Spleen (tissue), 11 donors: ENCODE results near the gene OR5AU1. TPM values are rescaled to one million over a fixed set of nuclear protein-coding genes. Genes with fewer than 3 reads are reported as not detected.

Experiments used
- DNase-seq: peaks from one replicate; pipeline ENCODE4 v3.0.0-alpha.2; 2020
- H3K27ac ChIP-seq, 8 donors: fragments of 200-600 bp; sonication (generic) in 7 of 8; 1 replicate in 4 of 8; 2 replicates in 4 of 8; pipeline versions ENCODE4 v1.5.0 to v1.8.0; 2016 to 2021; ENCODE audit warnings: inconsistent platforms in 4 of 8, mild to moderate bottlenecking in 4 of 8, moderate library complexity in 1 of 8
- H3K27me3 ChIP-seq, 7 donors: fragments of 200-600 bp; sonication (generic) in 6 of 7; replicated peaks in 1 of 7; 1 replicate in 4 of 7; 2 replicates in 3 of 7; pipeline versions ENCODE4 v1.5.0 to v1.8.0; 2016 to 2021; ENCODE audit warnings: inconsistent platforms in 3 of 7, mild to moderate bottlenecking in 1 of 7
- H3K36me3 ChIP-seq, 6 donors: fragments of 200-600 bp; sonication (generic) in 5 of 6; 1 replicate in 4 of 6; 2 replicates in 2 of 6; pipeline versions ENCODE4 v1.5.0 to v1.8.0; 2016 to 2021; ENCODE audit warnings: inconsistent platforms in 2 of 6
- H3K4me1 ChIP-seq, 6 donors: fragments of 200-600 bp; sonication (generic) in 5 of 6; 1 replicate in 3 of 6; 2 replicates in 3 of 6; pipeline versions ENCODE4 v1.5.0 to v1.8.0; 2016 to 2021; ENCODE audit warnings: inconsistent platforms in 3 of 6
- H3K4me3 ChIP-seq, 8 donors: fragments of 200-600 bp; sonication (generic) in 7 of 8; 1 replicate in 4 of 8; 2 replicates in 4 of 8; pipeline versions ENCODE4 v1.5.0 to v1.8.0; 2016 to 2021; ENCODE audit warnings: inconsistent platforms in 4 of 8, mild to moderate bottlenecking in 4 of 8, moderate library complexity in 2 of 8
- H3K9me3 ChIP-seq, 8 donors: fragments of 200-600 bp; sonication (generic) in 7 of 8; 1 replicate in 4 of 8; 2 replicates in 4 of 8; pipeline versions ENCODE4 v1.5.0 to v1.8.0; 2016 to 2021; ENCODE audit warnings: inconsistent platforms in 4 of 8
- CTCF ChIP-seq, 11 experiments: fragments of 200-600 bp in 7 of 11; fragments of 450-650 bp in 4 of 11; sonication (generic) in 4 of 11; IDR thresholded peaks in 8 of 11; conservative IDR thresholded peaks in 3 of 11; 1 replicate in 7 of 11; 2 replicates in 4 of 11; pipeline versions ENCODE4 v1.4.0 to v1.8.0; 2016 to 2021; ENCODE audit warnings: antibody characterized with exemption in 11 of 11, inconsistent platforms in 4 of 11, mild to moderate bottlenecking in 1 of 11
- POLR2A ChIP-seq, 3 donors: fragments of 450-650 bp; IDR thresholded peaks; one replicate each; pipeline ENCODE4 v1.5.1; 2017; ENCODE audit warnings: antibody characterized with exemption in 3 of 3, mild to moderate bottlenecking in 1 of 3
- POLR2AphosphoS5 ChIP-seq, 3 donors: sonication (generic); formaldehyde crosslinking; IDR thresholded peaks; one replicate each; pipeline ENCODE4 v1.5.1; 2017; ENCODE audit warnings: antibody characterized with exemption in 3 of 3
- WGBS, 5 donors: extraction: QIAGEN DNeasy Blood & Tissue Kit in 3 of 5; methylation state at CpG; one replicate each; pipeline versions ENCODE4 v1.1.5 to v1.1.7; 2013 to 2018; 5-methylcytosine and 5-hydroxymethylcytosine counted together
- intact Hi-C: fragments of 100-400 bp; cut with DNase I; formaldehyde crosslinking; loops from one replicate; pipeline ENCODE4 v1.15.0; 2023; ENCODE audit warnings: low total_unique reads
- polyA plus RNA-seq, 3 donors: library from polyadenylated mRNA; stranded (reverse); fragments of 200-250 nt; gene quantifications; one replicate each; pipeline ENCODE4 v1.2.1, GENCODE V29; 2013
- total RNA-seq, 7 donors: library from RNA; depleted of rRNA in 3 of 7; stranded (reverse); fragments of >200 nt in 3 of 7; fragmentation: NEBNext Ultra II Directional in 4 of 7; extraction: Animal tissue kit (Norgen Biotek cat#: 25700) in 4 of 7; gene quantifications; one replicate each; pipeline versions ENCODE4 v1.1.0 to v1.2.1, GENCODE V29; 2016 to 2021
- donor health status: healthy with polysubstance abuse.
- donor health status: DM: no; HTN: no; CAD: no; lungs with moderate emphysema.
- donor health status: DM: no; HTN: no; CAD: no.
- donor health status: Bipolar disorder and iron deficiency.
- donor health status: healthy.
- donor health status: DM: no; HTN: no; CAD: no.
- donor health status: DM: yes; HTN: yes; CAD: no.

The OR5AU1 gene
- total and polyA plus RNA-seq, 10 donors, result not detected

GRCh38 chr14:21199611-21200560, 44.0 kb upstream of the OR5AU1 start:
- intact Hi-C loops, result no loop called here
- no peak overlapping the region for H3K27ac ChIP-seq
- H3K27me3 ChIP-seq, result no peaks in the 10 kb centered on the region
- H3K4me1 ChIP-seq, result peaks cover 0 to 7% (median 0%) of the 10 kb centered on the region in 6 donors
- H3K9me3 ChIP-seq, result peaks cover 0 to 7% (median 0%) of the 10 kb centered on the region in 8 donors
- no peak overlapping the region for H3K4me3 ChIP-seq
- peaks cover 0 to 18% (median 4%) of the 10 kb centered on the region in 6 donors for H3K36me3 ChIP-seq
- 77 to 81% (median 79%) methylated on average over 3 of the region's 3 CpGs for WGBS, 5 donors
- DNase-seq, result no peak
- TF ChIP-seq POLR2A (IDR thresholded peaks at IDR 0.05) (no peak), POLR2AphosphoS5 (IDR thresholded peaks at IDR 0.05) (peak in 1 of 3 donors; percentile 19)

GRCh38 chr14:21197418-21198205, 41.7 kb upstream of the OR5AU1 start:
- Histone ChIP-seq H3K9me3 (peaks cover 0 to 7% (median 0%) of the 10 kb centered on the region in 8 donors), H3K4me1 (peaks cover 0 to 2% (median 1%) of the 10 kb centered on the region in 6 donors), H3K27ac (no peak overlapping the region), H3K4me3 (no peak overlapping the region), H3K36me3 (peaks cover 0 to 7% (median 0%) of the 10 kb centered on the region in 6 donors), H3K27me3 (no peaks in the 10 kb centered on the region)
- no peak for TF ChIP-seq POLR2A (IDR thresholded peaks at IDR 0.05)
- no peak for TF ChIP-seq POLR2AphosphoS5 (IDR thresholded peaks at IDR 0.05)
- TF ChIP-seq CTCF (IDR thresholded peaks at IDR 0.05 in 8 of 11, conservative IDR thresholded peaks at IDR 0.05 in 3 of 11), result no peak
- DNase-seq, result no peak
- WGBS, 5 donors, result 85 to 97% (median 91%) methylated on average over 2 of the region's 2 CpGs
- intact Hi-C loops, result no loop called here

- TF ChIP-seq CTCF (IDR thresholded peaks at IDR 0.05 in 8 of 11, conservative IDR thresholded peaks at IDR 0.05 in 3 of 11) (no peak), POLR2A (IDR thresholded peaks at IDR 0.05) (no peak), POLR2AphosphoS5 (IDR thresholded peaks at IDR 0.05) (no peak)
- no peaks in the 10 kb centered on the region for H3K27me3 ChIP-seq
- H3K27ac ChIP-seq, result no peak overlapping the region
- peaks cover 7 to 19% (median 15%) of the 10 kb centered on the region in 6 donors for H3K4me1 ChIP-seq
- intact Hi-C loops, result no loop called here
- H3K36me3 ChIP-seq, result no peaks in the 10 kb centered on the region
- peaks cover 0 to 7% (median 0%) of the 10 kb centered on the region in 8 donors for H3K9me3 ChIP-seq
- DNase-seq, result no peak
- H3K4me3 ChIP-seq, result no peak overlapping the region
Observed at GRCh38 chr14:21194597-21194996, 38.7 kb upstream of the OR5AU1 start.

- Histone ChIP-seq H3K9me3 (peaks cover 0 to 7% (median 0%) of the 10 kb centered on the region in 8 donors), H3K27ac (no peak overlapping the region), H3K27me3 (no peaks in the 10 kb centered on the region), H3K4me3 (no peak overlapping the region), H3K36me3 (no peaks in the 10 kb centered on the region), H3K4me1 (peaks cover 7 to 19% (median 15%) of the 10 kb centered on the region in 6 donors)
- WGBS, 5 donors, result 77 to 97% (median 91%) methylated on average over 4 to 7 of the region's 7 CpGs
- intact Hi-C loops, result no loop called here
- TF ChIP-seq POLR2A (IDR thresholded peaks at IDR 0.05) (no peak), POLR2AphosphoS5 (IDR thresholded peaks at IDR 0.05) (peak in 1 of 3 donors; percentile 39)
- DNase-seq, result no peak
Observed at GRCh38 chr14:21192875-21193535, 37.1 kb upstream of the OR5AU1 start.
